ENCODE data around the gene MT4.

GRCh38 chr16:56517206-56517605 is 47.7 kb upstream of the MT4 start:
- TF ChIP-seq TARDBP (IDR thresholded peaks at IDR 0.05) (no peak), BHLHE40 (IDR thresholded peaks at IDR 0.05; ENCODE audit: borderline replicate concordance) (no peak), ZNF384 (IDR thresholded peaks at IDR 0.05) (no peak)
